Fibroblast of the conjunctiva (primary cell): Measurements from ENCODE around the gene SLK.

Experiments
- DNase-seq: peaks from one replicate; pipeline ENCODE4 v3.0.0-alpha.2; 2010; ENCODE audit warnings: low read depth

Gene SLK

DNA sequence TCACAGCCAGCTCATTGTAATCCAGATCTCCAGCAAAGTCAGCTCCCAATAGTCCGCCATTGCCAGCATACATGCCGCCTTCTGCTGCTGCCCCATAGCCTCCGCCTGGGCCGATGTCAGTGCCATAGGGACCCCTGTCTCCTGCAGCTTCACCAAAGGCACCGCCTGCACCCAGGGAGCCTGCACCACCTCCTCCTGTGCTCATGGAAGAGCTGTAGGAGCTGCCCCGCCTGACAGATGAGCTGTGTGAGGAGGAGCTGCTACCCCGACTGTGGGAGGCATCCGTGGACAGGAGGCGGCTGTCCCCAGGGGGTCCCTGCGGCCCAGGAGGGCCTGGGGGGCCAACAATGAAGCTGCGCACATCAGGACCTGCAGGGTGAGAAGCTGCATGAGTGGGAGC, 67.0 kb downstream of the SLK start:
- no peak for DNase-seq

DNA sequence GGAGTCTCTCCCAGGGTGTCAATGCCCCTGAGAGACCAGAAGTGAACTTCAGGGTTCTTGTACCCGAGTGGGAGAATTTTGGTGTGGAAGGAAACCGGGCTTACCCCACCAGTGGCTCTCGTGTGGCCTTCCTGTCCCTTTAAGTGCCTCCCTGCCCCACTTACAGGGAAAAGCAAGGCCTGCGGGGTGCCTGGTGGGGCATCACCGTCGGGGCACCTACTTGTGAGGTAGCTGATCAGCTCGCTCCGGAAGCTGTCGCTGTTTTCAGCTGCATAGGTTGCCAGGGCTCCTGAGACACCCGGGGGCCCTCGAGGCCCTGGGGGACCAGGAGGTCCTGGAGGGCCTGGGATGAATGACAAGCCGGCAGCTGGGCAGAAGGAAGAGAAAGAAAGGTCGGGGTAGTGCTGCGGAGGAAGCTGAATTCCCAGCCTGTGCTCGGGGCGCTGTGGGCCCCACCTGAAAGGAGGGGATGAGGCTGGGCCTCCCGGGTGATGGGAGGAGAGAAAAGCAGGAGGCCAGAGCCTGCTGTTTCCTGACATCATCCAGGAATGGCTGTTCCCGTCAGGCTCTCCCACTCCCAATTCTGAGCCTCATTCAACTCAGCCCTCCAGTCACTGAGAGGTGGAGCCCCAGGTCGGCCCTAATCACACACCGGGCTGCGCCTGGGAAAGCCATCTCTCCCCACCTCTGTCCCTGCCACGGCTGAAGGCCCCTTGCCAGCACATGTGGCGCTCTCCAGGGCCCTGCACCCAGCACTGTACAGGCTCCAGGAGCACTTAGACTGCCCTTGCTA, 67.7 kb downstream of the SLK start:
- DNase-seq = no peak

DNA sequence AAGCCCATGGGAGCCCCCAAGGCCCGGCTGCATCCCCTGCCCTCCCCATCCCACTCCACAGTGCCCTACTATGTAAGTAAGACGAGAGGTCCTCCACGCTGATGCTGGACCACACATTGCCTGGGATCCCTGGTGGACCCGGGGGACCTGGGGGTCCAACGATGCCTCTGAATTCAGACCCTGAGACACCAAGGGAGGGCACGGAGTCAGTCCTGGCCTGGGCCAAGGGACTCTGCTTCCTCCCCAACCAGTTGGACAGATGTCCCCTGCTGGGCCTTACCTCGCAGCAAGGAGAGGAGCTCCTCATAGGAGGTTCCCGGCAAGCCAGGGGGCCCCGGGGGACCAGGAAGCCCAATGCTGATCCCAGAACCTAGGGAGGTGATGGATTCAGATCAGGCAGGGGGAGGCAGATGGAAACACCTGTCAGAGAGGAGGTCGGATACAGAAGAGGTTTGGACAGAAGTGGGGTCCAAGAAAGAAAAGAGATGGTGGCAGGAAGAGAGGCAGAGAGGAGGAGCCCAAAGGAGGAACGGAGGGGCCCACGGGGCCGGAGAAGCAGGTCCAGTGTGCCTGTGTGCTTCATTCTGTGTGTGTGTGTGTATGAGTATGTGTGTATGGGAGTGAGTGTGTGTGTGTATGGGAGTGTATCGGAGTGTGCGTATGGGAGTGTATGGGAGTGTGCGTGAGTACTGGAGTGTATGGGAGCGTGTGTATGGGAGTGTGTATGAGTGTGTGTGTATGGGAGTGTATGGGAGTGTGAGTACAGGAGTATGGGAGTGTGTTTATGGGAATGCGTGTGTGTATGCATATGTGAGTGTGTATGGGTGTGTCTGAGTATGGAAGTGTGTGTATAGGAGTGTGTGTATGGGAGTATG, 68.5 kb downstream of the SLK start:
- DNase-seq = no peak

DNA sequence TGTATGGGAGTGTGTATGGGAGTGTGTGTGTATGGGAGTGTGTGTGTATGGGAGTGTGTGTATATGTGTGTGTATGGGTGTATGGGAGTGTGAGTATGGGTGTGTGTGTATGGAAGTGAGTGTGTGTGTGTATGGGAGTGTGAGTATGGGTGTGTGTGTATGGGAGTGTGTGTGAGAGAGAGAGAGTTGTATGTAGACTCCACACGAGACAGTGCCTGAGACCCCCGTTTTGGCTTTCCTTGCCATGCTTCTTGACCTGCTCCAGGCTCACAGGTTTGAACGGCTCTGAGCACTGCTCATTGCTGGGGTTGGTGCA, 69.1 kb downstream of the SLK start:
- DNase-seq = no peak

DNA sequence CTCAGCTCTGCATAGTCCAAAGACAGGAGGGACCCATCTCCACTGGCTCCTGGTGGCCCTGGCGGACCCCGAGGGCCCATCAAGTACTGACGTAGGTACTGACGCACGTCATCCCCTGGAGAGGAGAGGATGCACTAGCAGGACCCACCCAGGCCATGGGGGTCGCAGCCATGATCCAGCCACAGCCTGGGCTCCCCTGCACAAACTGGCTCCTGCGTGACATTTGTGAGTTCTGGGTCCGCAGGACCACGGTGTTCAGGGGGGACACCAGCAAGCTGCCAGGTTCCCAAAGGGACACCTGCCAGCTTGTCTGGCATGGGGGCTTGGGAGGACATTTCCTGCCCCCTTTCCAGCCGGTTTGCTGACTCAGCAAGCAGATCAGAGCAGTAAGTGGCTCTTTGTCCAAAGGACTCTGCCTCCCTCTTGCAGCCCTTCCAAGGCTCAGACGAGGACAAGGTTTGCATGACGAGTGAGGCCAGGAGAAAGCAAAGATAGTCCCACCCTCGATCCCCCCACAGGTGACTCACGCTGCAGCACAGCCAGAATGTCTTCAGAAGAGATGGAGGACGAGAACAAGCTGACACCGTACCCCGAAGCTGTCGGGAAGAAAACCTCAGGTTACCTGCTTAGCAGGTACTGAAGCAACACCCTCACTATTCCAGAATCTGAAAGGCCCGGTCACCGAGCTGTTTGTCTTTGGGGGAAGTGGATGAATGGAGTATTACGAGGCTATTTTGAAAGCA, 69.7 kb downstream of the SLK start:
- no peak for DNase-seq

DNA sequence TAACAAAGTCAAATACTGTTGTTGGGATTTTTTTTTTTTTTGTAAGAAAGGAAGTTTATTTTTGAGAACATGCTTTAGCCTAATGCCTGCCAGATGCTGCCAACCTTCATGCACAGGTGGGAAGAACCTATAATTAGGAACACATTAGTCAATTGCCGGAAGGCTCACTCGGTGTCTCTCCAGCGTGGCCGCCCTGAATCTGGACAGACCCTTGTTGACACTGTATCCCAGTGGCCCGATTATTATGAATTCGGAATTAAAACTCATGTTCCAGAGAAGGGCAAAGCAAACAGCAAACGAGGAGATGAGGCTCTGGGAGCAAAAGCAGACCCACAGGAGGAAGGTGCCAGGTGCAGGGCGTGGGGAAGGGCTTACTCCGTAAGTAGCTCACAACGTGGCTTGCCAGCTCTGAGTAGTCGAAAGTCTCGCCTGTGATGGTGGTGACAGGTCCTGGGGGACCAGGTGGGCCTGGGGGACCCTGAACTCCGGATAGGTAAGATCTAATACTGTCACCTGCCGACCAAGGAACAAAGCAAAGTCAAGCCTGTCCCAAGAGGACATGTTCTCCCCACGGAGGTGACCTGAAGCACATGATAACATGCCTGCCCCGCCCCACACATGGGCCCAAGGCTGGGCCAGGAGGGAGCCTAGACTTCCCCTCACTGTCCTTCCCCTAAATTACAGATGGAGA, 70.5 kb downstream of the SLK start:
- no peak for DNase-seq

DNA sequence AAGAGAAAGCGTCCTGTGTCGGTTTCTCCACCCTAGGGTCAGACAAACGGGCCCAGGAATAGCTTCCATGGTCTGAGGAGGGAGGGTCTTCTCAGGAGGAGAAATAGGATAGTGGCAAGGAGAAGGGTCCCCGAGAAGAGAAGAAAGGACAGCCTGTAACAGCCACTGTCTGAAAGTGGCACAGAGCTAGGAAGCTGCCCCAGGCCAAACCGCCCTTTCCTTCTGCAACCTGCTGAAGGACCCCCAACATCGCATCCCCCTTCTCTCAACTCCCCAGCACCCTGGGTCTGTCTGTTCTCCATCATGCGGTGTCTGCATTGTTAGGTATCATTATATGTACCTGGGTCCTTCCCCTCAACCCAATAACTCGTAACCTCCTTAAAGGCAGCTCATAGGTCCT, 71.6 kb downstream of the SLK start:
- DNase-seq = no peak

DNA sequence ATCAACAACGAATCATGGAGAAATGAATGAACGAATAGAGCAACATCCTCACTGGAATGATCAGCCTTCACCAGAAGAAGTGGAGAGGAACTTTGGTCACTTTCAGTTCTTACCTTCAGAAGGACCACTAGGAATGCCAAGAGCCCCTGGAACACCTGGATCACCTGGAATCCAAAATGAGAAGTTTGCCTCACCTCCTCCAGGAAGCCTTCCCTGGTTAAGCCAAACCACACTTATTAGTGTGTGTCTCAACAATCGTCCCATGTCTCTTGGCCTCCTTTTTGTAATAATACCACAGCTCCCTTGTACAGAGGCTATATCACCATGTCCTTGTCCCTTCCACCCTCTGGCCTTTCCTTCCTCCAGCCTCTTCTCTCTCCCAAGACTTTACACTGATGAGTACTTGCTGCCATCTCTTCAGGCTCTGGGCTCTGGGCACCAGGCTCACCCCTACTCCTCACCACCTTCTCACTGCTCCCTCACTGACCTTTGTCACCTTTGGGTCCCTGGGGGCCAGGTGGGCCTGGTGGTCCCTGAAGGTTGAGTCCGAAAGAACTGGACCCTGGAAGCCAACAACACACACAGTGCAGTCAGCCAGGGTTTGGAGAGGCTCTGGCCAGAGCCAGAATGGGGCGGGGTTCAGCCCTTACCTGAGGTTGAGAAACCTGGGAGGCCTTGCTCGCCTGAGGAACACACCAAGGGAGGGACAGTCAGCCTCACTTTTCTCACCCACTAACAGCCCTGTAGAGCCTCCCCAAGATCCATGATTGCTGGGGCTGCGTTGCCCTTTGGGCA, 72.2 kb downstream of the SLK start:
- no peak for DNase-seq

DNA sequence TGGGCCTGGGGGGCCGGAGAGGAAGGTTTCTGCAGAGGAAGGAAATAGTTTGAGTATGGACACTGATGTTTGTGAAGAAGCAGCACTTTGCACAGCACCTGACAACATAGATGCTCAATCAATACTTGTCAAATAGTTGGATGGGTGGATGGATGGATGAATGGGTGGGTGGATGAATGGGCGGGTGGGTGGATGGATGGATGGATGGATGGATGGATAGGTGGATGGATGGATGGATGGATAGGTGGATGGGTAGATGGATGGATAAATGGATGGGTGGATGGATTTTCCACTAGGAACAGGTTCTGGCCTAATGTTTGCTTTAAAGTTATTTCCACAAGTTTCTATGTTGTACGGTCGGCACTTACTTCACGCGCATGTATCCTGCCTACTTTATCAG, 73.4 kb downstream of the SLK start:
- no peak for DNase-seq

DNA sequence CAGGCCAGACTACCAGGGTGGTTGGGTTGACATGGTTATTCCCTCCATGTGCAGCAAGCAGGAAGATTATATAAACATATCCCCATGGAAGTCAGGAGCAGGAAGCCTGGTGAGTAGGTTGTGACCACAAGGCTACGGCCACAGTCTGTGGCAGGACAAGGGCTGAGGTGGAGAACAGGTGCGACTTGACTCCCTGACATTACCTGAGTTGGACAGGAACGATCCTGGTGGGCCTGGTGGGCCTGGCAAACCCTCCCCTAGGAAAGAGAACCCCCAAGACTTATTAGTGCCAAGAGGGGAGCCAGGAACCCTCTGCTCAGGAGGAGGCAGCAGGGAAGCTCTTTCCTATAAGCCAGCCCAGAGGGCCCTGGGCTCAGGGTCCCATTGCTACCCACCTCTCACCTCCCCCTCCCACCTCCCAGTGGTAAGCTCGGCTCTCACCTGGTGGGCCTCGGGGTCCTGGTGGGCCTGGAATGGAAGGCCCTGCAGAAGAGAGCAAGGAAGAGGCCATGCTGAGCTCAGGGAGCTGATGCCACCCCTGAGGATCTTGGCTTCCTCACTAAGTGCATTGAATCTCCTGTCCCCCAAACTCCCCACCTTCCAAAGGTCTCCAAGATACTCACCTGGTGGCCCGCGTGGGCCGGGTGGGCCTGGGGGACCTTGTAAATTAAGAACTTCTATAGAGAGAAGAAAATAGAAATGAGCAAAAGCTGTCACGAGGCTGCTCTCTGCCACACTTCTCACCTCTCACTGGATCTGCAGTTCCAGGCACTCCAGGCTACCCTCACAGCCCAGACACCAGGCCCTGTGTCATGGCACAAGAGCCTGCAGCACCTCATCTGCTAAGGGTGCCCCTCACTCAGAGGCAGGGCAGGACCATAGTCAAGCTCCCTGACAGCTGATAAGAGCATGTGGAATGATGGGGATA, 74.2 kb downstream of the SLK start:
- no peak for DNase-seq

DNA sequence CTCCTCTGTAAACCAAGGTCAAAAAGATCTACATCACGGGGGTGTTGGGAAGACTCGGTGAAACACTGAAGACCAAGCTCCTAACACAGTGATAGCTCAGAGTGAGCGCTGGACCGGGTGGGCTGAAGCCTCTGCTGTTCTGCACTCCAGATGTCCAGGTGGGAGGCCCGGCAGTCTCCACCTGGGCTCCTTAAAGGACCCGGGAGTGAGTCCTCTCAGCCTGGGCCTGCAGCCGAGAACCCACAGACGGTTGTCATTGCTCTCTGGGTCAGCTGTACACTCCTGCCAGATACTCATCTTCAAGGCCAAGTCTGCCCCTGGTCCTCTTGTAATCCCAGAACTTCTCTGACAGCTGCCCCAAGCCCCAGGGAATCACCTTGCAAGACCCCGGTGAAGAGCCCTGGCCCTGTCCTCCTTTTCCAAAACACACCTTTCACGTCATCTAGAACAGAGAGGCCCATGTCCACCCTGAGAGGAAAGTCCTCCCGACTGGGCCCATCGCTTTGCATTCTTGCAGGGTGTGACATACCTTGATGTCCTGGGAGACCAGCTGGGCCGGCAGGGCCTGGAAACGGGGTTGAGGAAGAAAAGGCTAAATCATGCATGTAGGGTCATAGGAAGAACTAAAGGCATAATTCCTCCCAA, 75.1 kb downstream of the SLK start:
- no peak for DNase-seq

DNA sequence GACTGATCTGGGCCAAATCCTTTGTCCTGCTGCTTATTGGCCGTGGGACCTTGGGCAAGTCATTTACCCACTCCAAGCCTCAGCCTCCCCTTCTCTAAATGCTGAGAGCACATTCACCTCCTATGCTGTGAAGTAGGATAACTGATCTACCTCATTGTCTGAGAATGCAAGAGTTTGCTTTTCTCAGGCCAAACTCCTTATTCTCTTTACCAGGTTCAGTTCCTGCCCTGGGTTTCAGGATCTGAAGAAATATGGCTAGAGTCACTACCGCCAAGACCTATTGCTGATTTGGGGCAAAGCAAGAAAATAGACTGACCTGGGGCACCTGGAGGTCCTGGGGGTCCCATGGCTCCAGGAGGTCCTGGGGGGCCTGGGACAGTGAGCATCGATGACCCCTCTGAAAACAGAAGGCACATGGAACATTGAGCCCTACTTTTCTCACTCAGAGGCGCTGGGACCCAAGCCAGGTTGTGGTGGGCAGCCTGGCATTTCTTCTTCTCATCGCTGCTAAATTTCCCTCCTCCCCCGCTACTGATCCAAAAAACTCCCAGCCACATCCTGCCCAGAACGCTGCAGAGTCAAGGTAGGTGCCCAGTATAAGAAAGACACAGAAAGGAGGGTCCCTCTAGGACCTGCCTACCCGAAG, 76.4 kb downstream of the SLK start:
- no peak for DNase-seq

DNA sequence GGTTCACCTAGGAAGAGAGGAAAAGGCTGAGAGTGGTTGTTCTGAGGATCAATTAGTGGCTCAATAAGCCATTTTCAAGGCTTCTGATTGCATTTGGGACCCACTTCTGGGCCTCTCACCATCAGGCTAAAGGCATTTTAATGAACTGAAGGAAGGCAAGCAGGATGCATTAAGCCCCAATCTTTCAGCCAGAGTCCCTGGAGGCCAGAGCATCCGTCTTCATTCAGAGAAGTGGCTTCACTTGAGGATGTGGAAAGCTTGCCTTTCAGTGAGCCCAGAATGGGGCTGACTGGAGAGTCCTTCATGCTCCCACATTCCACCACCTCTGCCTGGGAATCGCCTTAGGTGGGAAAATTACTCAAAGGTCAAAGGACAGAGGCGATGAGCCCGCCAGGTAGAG, 76.9 kb downstream of the SLK start:
- DNase-seq = no peak

DNA sequence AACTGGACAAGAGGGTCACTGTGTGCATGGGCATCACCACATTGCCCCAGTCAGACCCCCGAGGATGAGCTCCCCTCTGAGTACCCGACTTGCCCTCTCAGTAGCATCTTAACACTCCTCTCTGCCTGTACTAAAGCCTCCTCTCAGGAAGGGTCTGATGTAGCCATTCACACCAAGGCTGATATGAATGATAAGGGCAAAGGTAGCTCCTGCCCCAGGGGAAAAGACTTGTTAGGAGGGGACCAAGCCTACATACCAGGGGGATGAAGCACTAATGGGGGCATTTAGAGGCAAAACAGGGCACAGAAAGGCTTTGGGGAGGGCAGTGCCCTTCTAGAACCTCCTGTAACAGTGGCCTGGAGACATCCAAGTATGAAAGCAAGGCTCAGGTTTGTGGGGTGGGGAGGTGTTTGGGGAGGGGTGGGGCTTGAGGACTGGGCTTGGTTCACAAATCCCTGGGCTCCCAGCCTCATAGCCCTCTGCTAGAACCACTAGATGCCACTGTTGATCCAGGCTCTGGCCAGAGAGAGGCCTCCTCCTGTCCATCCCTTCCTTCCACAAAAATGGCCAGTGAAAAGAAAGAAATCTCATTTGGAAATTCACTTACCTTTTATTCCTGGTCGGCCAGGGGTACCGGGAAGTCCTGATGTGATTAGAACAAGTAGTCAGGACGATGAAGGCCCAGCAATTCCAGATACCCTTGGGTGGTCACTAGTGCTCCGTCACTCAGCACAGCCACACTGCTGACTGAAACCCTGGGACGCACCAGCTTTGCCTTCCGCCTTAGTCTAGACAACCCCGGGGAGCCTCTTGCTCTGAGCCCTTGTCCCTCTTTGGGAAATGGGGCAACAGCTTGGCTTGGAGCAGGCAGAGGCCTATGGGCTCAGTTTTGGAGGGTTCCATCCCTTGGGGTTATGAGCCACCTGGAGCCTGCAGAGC, 78.5 kb downstream of the SLK start:
- DNase-seq = peak; percentile 66

DNA sequence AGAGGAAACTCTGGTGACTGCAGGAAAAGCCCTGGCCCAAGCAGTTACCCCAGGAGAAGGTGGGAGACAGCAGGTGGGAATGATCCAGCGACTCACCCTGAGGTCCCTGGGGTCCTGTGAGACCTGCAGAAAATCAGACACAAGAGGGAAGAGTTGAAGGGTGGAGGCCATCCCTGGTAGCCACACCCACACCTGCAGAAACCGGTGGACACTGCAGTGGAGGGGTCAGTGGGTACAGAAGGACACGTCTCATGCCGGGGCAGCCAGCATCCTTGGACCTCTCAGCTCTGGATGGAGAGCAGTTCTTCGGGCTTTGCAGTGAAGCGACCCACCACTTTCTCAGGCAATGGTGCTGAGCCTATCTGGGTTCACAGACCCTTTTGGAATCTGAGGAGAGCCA, 79.7 kb downstream of the SLK start:
- DNase-seq = no peak

DNA sequence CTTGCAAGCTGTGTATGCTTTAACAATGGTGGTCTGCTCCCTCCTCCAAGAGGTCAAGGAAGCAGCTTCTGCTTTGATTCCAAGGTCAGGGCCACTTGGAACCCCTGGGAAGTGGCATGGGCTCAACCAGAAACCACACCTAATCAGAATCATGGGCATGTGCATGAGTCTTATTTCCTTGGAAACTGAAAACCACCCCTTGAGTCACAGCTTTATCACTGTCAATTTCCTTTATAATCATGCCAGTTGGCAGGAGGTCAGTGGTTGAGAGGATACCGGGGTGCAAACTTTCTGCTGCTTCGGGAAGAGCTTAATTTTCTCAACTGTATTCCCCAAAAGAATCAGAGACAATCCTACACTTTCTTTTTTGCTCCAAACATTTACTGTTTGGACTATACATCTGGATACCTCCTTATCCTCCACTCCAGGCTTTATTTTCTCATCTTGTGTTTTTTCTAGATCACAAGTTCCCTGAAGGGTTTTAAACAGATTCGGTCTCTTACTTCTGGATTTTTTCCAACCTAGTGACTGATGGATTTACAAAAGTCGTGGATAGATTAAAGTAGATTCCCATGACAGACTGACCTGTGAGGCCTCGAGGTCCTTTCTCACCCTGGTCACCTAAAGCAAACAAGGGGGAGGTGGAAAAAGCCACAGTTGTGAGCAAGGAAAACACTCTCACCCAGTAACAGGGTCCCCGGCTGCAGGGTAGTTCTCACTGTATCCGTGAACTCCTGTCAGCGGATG, 82.7 kb downstream of the SLK start:
- DNase-seq = no peak

DNA sequence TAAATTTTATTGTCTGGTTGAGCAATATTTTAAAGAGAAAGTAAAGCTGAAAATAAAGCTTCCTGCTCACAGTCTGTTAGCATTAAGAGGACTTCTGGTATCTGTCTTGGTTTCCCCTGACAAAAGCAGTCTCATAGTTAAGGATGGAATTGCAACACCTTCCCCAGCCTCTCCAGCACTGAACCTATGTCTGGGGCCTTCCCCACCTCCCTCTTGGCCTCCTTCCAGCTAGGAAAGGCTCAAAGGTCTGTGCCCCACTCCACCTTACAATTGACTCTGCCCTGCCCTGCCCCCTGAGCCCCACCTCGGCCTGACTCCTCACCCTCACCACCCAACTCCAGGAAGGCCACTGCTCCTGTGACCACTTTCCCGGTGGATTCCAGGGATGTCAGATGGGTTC, 85.5 kb downstream of the SLK start:
- no peak for DNase-seq
